Mesothelial cell of epicardium (in vitro differentiated cells): ENCODE results near the gene RERE. TPM values are rescaled to one million over a fixed set of nuclear protein-coding genes. Genes with fewer than 3 reads are reported as not detected.
A peak's percentile ranks its signal among the peaks of the same experiment; 100 is the strongest.

Experiments used
- DNase-seq, 2 experiments: peaks; one replicate each; pipeline ENCODE4 v3.0.0; 2021; ENCODE audit warnings: low spot score in 2 of 2; ENCODE audit not compliant: unreplicated experiment in 2 of 2
- H3K27ac Mint-ChIP-seq: 2 replicates; pipeline ENCODE4 v1.8.0; 2021; ENCODE audit warnings: mixed read lengths
- H3K27me3 Mint-ChIP-seq: 2 replicates; pipeline ENCODE4 v1.8.0; 2021; ENCODE audit warnings: low read depth, mixed read lengths
- H3K36me3 Mint-ChIP-seq: 2 replicates; pipeline ENCODE4 v1.8.0; 2021; ENCODE audit warnings: mixed read lengths
- H3K4me1 Mint-ChIP-seq: 2 replicates; pipeline ENCODE4 v1.8.0; 2021; ENCODE audit warnings: mixed read lengths
- H3K4me3 Mint-ChIP-seq: 2 replicates; pipeline ENCODE4 v1.8.0; 2021; ENCODE audit warnings: mild to moderate bottlenecking, moderate library complexity, mixed read lengths
- H3K9me3 Mint-ChIP-seq: 2 replicates; pipeline ENCODE4 v1.8.0; 2021; ENCODE audit warnings: mixed read lengths
- CTCF ChIP-seq: fragments of 200-600 bp; sonication (generic); IDR thresholded peaks from one replicate; pipeline ENCODE4 v1.5.0; 2021; ENCODE audit warnings: antibody characterized with exemption; ENCODE audit not compliant: unreplicated experiment
- total RNA-seq: library from RNA; stranded (reverse); gene quantifications from 3 replicates; pipeline ENCODE4 v1.2.1, GENCODE V29; 2021

RERE gene
- total RNA-seq, 1 donor from 2014 or later = 187 TPM

- no peak for DNase-seq
- Mint-ChIP-seq H3K9me3 (no peaks in the 10 kb centered on the region), H3K27ac (peak overlapping the region; percentile 25), H3K4me1 (peaks cover 3% of the 10 kb centered on the region), H3K27me3 (no peaks in the 10 kb centered on the region), H3K36me3 (peaks cover 23% of the 10 kb centered on the region), H3K4me3 (no peak overlapping the region)
- TF ChIP-seq CTCF = no peak
Measured at GRCh38 chr1:8856689-8857412, 39.4 kb upstream of the RERE start.

- DNase-seq = no peak
- TF ChIP-seq CTCF = no peak
- no peak overlapping the region for H3K4me3 Mint-ChIP-seq
- no peaks in the 10 kb centered on the region for H3K9me3 Mint-ChIP-seq
- H3K36me3 Mint-ChIP-seq = peaks cover 8% of the 10 kb centered on the region
- peaks cover 1% of the 10 kb centered on the region for H3K4me1 Mint-ChIP-seq
- no peak overlapping the region for H3K27ac Mint-ChIP-seq
- no peaks in the 10 kb centered on the region for H3K27me3 Mint-ChIP-seq
Measured at GRCh38 chr1:8854240-8854639, 36.8 kb upstream of the RERE start.

GRCh38 chr1:8851060-8851459 is 33.6 kb upstream of the RERE start:
- no peak for DNase-seq
- Mint-ChIP-seq H3K36me3 (no peaks in the 10 kb centered on the region), H3K9me3 (no peaks in the 10 kb centered on the region), H3K4me3 (no peak overlapping the region), H3K27me3 (no peaks in the 10 kb centered on the region), H3K27ac (no peak overlapping the region), H3K4me1 (peaks cover 11% of the 10 kb centered on the region)
- no peak for TF ChIP-seq CTCF

GRCh38 chr1:8848663-8849386 is 31.4 kb upstream of the RERE start:
- Mint-ChIP-seq H3K27me3 (peaks cover 2% of the 10 kb centered on the region), H3K27ac (no peak overlapping the region)

GRCh38 chr1:8847990-8848389 is 30.6 kb upstream of the RERE start:
- Mint-ChIP-seq H3K27me3 (peaks cover 2% of the 10 kb centered on the region), H3K4me1 (peaks cover 18% of the 10 kb centered on the region), H3K27ac (no peak overlapping the region), H3K36me3 (no peaks in the 10 kb centered on the region), H3K9me3 (no peaks in the 10 kb centered on the region), H3K4me3 (no peak overlapping the region)
- no peak for DNase-seq
- TF ChIP-seq CTCF = no peak

More at GRCh38 chr1:8848663-8849386, 31.4 kb upstream of the RERE start:
- Mint-ChIP-seq H3K4me1 (peaks cover 18% of the 10 kb centered on the region), H3K9me3 (no peaks in the 10 kb centered on the region), H3K4me3 (no peak overlapping the region), H3K36me3 (no peaks in the 10 kb centered on the region)
- peak; percentile 86 to 89 for DNase-seq
- TF ChIP-seq CTCF = peak; percentile 88
